A204.1 (cell line): ENCODE measurements around the gene TTLL10.

ENCODE experiments used
- FAIRE-seq: peaks from 2 replicates; lab custom pipeline; 2012; peaks lifted over from hg19 to GRCh38; lab: Jason Lieb, UNC

TTLL10 gene

DNA sequence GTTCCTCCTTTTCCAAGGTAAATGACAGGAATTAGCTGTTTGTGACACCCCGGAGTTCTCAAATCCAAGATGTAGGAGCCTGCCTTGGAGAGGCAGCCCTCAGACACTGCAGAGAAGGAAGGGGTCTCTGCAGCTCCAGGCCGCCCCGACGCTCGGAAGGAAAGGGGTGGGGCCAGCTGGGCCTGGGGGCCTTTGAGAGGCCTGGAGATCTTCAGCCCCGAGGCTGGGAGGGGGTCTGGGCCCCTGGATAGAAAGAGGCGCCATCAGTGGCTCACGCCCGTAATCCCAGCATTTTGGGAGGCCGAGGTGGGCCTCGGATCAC is 33.9 kb downstream of the TTLL10 start:
- no peak for FAIRE-seq

DNA sequence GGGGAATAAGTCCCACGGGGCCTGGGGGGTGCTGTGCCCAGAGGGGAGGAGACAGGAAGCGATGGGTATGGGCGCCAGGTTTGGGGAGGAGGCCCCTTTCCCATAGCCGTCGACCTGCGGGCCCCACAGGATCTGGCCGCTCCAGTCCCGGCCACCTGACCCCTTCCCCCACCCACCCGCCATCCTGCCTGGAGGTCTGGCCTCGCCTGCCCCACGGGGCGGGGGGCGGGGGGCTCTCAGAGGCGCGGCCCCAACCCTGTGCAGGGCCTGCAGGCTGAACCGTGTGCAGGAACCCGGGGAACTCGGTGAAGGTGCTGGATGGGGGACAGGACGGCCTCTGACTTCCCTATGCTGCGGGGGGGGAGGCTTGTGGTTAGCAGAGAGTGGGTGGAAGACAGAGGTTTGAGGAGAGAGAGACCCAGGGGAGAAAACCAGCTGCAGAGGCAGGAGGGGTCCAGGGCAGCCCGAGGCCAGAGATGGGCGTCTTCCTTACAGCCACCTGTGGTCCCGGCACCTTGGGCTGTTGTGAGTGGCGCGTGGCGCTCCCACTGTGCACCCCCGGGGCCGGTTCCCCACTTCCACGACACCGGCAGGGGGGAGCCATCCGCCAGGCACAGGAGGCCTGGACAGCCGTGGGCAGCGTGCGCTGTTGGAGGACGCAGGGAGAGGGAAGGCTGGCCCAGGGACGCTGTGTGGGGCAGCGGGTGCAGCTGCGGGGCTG is 35.2 kb downstream of the TTLL10 start:
- no peak for FAIRE-seq

DNA sequence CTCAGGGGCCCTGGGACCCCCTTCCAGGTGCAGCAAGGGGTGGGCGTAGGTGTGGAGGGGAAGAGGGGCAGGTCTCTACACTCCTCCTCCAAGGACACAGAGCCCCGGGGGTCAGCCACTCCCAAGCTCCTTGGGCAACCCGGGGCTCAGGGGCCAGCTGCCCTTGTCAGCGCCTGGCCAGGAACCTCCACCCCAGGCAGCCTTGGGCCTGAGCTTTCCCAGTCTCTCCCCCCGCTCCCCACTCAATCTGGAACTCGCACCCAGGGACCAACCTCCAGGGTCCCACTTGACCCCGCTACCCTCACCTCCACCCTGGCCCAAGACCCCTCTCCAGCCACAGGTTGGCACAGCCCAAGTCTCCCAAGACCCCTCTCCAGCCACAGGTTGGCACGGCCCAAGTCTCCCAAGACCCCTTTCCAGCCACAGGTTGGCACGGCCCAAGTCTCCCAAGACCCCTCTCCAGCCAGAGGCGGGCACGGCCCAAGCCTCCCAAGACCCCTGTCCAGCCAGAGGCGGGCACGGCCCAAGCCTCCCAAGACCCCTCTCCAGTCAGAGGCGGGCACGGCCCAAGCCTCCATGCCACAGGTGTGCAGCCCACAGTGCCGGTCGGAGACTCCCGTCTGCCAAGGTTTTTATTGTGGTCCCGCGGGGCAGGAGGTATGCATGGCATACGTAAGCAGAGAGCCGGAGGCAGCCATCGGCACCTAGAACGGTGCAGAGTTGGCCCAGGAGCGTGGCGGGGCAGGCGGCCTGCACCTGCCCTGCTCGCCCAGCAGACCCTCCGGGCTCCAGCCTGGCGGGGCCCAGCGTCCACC is 37.3 kb downstream of the TTLL10 start:
- no peak for FAIRE-seq

DNA sequence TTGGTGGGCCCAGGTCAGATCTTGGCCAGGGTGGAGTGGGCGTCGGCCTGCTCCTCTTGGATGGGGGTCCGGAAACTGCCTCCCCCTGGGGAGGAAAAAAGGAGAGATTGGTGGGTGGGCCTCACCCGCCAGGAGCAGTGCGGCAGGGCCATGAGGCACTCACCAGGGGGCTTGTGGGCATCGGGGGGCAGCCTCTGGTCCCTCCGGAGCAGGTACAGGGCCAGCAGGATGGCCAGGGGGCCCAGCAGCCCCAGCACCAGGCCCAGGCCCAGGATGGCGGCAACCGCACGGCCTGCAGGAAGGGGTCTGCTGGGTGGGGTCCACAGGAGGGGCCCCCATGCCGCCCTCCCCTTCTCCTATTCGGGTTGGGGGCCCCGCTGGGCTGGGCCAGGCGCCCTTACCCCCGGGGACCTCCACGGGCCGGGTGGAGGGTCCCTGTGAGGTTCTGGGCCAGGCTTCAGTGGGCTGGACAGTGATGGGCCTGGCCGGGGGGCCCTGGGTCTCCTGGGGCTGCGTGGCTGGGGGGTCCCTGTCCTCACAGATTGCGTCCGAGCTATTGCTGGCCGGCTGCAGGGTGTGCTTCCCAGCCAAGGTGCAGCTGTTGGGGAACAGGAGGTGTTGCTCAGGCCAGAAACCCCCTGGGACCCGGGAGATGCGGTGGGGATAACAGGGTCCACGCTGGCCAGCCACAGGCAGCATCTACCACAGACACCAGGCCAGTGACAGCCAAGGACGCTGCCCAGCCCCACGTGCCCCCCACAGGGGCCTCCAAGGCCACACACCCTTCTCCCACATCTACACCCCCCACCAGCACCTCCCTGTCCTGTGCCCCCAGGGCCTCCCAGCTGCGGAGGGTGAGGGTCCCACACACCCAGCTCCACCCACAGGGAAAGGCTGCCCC is 38.1 kb downstream of the TTLL10 start:
- FAIRE-seq: no peak

DNA sequence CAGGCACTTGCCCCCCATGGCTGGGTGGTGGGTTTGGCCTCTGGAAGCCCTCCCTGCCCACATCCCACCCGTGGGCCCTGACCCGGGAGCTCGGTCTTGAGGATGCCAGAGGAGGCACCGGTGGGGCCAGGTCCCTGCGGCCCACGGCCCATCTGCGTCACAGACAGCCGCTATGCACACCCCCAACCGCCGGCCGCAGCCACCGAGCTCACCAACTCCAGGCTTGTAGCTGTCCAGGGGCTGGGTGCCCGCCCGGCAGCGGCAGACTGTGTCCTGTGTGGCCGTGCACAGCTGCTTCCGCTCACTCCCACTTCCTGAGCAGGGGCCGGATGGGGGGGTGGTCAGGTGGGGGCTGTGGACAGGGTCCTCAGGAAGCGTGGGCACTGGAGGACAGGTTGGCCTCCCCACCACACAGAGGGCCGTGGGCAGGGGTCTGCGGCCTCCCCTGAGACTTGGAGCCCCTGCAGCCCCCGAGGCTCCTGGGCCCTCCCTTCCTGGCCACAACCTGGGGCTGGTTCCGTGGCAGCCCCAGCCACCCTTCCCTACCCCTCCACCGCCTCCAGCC is 39.2 kb downstream of the TTLL10 start:
- FAIRE-seq: no peak

DNA sequence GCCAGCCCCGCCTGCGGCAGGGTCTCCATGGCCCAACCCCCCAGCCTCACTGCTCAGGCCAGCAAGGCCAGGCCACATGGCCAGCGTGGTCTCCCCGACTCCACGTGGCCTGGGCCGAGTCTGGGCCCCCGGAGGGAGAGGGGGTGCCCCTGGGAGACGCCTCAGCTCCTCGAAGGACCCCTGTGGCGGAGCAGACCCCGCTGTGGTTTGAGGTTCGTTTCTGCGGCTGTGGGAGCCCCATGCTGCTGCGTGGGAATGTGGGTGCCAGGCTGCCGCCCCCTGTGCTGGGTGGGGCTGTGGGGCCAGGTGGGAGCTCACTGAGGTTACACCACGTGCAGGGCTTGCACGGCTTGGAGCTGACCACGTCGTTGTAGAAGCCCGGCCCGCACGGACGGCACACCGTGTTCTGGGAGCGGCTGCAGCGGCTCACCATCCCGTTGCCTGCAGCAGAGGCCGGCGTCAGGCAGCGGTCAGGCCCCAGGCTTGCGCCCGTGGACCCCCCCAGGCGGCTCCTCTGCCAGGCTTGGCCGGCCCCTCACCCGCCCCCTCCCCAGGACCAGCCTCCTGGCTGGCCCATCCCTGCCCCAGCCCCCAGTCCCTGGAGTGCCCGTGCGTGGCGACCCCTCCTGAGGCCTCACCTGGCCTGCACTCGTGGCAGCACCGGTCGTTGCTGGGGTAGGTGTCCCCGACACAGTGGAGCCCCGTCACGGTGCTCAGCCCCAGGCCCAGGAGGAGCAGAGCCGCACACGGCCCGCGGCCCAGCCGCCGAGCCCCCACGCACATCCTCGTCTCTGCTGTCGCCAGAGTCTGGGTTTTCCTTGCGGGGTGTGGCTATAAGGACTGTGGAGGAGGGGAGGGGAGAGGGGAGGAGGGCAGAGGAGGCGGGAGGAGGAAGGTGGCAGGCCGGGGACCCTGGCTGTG is 39.9 kb downstream of the TTLL10 start, which contains the start of gene TNFRSF4:
Gene TNFRSF4 (minus strand): TSS at position 809 of the 921 bp plus-strand sequence. CDS start 26 bp downstream, at position 783.
- no peak for FAIRE-seq

DNA sequence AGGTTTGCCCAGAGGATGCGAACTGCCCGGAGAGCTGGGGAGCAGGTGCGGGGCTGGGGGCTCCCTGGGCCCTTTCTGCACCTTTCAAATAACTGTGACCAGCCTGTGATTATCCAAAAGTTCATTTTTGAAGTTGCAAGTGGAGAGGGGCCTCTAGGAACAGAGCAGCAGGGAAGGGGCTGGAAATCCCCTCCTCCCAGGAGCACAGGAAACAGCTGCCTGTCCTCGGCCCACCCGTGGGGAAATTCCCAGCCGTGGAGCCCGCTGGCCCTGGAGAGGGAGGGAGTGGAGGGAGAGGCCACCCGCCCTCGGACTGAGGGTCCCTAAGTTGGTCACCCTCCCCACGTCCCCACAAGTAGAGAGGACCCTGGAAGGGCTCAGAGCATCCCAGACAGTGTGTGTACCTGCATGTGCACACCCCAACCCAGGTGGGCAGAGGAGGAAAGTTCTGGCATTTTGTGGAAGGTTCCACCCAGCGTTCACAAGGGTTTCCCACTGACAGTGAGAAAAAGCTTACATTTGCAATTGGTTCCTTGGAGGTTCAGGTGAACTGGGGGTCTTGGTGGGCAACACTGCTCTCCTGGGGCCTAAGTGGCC is 41.5 kb downstream of the TTLL10 start:
- no peak for FAIRE-seq

DNA sequence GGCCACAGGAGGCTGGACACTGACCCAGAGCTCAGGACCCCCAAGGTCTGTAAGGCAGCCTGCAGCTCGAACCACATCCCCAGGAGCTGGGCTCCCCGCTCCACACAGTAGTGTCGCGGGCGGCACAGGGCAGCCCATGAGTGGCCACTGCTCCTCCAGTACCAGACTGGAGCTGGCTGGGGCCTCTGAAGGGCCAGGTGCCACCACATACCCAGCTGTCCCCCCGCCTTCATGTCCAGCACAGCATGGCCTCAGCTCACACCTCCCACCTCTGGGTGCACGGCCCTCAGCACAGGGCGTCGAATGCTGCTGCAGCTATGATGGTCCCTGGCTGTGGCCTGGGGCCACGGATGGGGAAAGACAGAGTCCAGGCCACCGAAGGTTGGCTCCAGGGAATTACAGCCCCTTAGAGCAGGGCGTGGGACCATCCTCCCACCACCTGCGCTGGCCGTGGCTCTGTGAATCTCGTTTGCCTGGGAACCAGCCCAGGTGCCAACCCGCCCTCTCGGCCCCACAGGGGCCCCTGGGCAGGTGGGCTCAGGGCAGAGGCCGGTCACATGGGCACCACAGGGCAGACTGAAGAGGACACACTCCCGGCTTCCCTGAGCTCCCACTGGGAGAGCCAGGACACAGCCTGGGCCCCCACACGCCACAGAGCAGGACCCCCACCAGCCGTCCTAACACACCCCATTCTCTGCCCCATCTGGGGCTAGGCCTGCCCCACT is 42.4 kb downstream of the TTLL10 start:
- no peak for FAIRE-seq

DNA sequence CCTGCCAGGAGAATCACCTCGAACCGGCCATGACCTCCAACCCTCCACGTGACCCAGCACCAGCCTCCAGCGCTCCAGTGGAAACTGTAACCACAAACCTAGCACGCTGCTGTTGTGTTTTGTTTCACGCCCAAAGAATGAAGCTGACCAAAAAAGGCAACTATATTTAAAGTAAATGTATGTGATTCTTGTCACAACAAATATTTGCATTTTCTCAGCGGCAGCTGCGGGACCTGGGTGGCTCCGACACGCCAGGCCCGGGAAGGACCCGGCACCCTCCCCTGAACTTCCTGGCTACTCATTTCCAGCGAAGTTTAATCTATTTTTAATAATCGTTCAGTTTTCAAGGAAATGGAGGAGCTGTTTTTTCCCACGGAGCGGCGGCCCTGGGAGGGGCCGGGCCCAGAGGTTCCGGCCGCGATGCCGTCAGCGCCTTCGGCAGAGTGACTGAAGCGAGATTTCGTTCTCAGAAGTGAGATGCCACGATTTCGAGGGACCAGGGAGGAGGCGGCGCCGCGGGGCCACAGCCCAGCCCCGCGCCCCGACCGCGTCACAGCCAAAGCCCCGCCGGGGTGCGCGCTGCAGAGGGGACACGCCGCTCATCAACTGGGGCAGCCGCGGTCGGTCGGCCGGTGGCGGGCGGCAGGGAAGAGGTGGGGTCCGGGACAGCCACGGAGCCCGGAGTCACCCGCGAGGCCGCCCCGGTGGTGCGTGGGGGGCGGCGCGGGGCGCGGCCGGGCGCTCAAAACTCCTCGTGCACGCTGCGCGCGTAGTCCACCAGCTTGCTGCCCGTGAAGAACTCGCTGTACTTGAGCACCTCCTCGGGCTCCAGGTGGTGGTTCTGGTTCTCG is 43.3 kb downstream of the TTLL10 start:
- FAIRE-seq: no peak

DNA sequence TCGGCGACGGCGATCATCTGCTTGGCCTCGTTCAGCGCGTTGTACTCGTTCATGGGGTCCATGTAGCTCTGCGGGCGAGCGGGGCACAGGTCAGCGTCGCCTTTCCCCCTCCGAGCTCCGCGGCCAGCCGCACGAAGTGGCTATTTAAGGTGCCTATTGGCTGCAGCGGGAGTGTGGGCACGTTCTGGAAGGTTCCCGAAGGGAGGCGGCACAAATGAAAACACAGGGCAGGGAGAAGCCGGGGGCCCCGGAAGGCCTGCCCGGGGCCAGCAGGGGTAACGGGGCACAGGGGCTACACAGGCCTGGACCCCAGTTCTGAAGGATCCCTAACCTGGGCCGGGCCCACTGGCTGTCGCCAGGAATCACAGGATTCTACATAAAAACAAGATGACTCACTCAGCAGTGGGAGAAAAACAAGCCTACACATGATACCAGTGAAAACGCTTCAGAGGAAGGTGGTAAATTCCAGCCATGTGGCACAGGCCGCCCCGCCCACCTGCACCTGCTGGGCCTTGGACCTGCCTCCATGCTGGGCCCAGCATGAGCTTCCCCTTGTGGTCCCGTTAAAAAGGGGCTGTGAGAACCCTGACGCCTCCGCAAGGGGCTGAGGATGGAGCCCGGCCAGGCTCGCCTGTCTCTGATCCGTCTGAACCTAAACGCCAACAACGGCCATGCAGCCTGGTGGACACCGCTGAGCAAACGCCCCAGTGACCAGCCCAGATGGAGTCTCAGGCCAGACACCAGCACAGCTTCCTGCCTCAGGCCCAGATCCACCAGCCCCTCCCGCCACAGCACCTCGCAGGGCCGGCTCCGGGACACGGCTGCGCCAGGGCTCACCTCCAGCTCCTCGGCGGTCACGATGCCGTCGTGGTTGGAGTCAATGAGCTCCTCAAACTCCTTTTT is 44.2 kb downstream of the TTLL10 start:
- no peak for FAIRE-seq

DNA sequence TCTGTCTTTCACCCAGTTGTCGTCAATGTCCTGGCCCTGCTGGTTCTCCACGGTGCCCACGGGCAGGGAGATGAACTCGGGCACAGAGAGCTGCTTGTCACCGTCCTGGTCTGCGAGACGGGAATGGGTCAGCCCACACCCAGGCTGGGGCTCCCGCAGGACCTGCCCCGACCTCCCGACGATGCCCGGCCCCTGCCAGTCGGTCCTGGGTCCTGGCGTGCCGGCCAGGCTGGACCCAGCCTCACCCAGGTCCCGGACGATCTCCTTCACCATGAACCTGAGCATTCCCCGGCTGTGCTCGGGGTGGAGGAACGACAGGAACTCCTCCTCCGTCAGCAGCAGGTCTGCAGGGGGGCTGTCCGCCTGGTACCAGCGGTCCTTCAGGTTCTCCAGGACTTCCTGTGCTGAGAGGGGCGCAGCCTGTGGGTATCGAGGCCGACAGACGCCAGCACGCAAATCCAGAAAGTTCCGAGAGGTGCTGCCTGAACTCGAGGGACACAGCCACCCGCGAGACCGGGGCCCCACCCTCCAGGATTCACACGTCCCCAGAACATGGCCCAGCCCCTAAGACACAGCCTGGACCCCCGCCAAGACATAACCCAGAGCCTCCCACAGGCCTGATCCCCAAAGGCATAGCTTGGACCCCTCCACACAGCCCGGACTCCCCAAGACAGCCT is 45.0 kb downstream of the TTLL10 start:
- FAIRE-seq: no peak

DNA sequence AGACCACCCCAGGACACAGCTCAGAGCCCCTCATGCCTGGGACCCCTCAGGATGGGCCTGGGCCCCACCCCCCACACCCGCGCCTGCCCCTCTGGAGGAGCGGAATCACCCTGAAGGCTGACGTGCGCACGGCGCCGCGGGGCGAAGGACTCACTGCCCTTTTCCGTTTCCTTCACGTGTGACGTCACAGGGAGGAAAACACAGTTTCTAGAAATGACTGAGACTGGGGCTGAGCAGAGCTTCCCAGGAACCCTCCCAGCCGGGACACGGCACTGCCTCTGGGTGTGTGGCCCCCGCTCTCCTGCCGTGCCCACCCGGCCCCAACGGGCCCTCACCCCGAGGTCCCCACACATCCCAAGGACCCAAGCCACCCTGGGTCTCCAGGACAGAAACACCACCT is 45.7 kb downstream of the TTLL10 start:
- no peak for FAIRE-seq

DNA sequence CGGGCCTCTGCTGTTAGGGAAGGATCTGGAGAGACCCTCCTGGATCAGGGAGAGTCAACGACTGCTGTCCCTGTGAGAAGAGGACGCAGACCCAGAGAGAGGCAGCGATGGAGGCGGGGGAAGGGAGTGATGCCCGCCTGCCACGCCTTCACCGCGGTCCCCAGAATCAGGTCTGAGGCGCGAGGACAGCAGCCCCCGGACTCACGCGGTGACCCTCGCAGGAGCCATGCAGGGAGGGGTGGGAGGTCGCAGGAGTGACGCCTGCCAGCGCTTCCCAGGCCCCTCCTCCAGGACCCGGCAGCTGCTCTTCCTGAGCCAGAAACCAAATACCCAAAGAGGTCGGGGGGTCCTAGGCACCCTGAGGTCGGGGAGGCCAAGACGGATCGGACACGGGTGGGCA is 46.5 kb downstream of the TTLL10 start:
- FAIRE-seq: no peak

DNA sequence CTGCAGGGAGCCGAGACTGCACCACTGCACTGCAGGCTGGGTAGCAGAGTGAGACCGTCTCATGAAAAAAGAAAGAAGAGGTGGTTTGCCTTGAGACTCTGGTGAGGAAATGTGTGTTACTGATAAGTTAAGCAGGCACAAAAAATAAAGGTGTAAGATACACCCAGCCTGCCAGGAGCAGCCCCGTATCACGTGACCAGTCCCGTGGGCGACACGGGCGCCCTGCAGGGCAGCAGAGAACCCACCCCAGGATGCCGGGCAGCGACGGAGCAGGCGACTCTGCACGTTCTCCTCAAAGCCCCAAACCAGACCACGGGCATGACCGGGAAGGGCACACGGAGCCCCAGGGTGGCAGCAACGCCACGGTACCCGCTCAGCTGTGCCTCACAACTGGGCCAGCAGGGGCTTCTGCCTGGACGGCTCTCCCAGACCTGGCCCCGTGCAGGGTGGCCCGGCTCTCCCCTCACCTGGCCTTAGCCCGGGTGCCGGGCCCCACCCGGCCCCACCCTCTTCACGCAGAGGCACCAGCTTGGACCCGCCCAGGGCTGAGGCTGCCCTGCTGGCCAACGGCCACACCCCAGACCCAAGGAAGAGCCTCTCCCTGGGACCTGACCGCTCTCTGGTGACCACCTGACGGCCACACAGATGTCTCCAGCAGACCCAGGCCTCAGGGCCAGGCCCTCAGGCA is 48.4 kb downstream of the TTLL10 start:
- no peak for FAIRE-seq

DNA sequence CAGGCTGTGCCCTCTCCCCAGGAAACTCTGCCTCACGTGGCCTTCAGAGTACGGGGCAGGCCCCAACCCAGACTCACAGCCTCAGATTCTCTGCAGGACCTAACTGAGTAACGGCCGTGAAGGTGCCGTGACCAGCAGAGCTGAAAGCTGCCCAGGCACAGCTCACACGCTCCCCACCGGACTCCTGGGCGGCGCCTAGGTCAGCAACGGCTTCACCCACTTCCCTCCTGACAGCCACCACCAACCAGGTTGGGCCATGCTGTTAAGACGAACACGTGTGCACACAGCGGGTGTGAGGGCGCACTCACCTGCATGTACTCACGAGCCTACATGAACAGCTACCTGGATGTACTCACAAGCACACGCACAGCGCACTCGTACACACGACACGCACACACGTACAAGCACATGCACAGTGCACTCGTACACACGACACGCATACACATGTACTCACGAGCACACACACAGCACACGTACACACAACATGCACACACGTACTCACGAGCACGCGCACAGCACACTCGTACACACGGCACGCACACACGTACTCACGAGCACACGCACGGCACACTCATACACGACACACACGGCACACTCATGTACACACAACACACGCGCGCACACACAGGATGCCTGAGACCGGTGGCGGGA is 49.0 kb downstream of the TTLL10 start:
- no peak for FAIRE-seq

DNA sequence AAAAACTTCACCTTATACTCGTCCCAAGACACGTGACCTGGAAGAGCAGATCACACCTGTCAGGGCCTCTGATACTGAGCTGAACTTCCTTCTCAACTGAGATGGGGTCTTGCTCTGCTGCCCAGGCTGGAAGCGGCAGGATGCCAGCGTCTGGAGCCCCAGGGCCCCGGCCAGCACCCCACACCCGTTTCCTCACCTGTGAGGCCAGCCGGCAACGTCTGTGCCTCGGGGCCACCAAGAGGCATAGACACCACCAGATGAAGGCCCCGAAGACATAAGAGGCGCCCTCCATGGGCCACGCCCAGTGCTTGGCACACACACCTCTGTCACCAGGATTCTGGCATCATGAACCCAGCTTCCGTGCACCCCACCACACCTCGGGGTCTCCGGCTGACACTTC is 49.6 kb downstream of the TTLL10 start:
- FAIRE-seq: no peak

DNA sequence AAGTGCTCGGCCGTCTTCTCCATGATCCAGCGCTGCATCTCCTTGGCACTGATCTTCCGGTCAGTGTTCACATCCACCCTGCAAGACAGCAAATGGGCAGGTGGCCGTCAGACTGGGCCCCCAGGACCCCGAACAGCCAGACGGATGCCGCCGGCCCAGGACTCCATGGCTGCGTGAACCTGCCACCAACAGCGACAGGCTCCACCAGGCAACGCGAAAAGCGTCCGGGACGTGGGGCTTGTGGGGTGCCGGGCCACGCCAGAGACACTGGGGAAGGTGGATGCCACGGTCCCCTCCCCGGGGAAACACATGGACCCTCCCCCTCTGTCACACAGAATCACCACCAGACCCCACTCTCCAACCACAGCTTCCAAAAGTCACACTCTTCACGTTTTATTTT is 50.2 kb downstream of the TTLL10 start:
- FAIRE-seq: no peak
